ENCODE results near the gene ESYT1.

Gene ESYT1

DNA sequence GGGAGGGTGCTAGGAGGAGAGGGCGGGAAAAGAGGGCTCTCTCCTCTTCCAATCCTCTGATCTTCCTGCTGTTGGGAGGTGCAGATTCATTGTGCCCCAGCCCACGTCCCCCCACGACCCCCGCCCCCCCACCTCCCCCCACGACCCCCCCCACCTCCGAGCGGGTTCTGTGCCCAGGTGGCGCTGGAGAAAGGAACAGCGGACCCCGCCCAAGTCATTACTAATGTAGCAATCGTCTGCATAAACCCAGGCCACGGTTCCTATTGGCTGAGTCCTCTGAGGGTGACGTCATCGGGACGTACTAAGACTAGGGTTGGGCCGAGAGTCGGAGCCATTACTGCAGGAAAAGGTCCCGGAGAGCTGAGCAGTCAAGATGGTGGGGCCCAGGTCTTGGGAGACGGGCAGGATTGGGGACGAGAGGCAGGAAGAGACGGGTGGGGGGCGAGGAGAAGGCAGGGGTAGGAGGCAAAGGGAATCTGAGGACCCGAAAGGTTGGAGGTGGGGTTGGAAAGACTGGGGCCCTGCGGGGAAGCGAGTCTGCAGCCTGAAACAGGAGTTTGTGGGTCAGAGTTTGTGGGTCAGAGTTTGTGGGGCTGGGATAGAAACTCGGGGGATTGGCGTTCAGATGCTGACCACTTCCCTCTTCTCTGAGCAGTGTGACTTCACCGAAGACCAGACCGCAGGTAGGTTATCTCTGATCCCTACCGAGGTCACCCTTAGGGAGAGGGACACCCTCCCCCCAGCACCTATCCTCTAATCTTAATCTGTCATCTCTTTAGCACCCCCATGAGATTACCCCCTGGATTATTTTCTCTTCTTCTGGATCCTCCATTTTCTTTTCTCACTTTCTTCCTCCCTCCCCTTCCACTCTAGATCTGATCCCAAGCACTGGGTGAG lies 30.2 kb downstream of the ESYT1 start, which contains the start of gene MYL6:
TSS of gene MYL6 (plus strand) at position 331 of the 897 bp plus-strand sequence. CDS start at position 374, 43 bp downstream.
- DNase-seq: peak; percentile 99

DNA sequence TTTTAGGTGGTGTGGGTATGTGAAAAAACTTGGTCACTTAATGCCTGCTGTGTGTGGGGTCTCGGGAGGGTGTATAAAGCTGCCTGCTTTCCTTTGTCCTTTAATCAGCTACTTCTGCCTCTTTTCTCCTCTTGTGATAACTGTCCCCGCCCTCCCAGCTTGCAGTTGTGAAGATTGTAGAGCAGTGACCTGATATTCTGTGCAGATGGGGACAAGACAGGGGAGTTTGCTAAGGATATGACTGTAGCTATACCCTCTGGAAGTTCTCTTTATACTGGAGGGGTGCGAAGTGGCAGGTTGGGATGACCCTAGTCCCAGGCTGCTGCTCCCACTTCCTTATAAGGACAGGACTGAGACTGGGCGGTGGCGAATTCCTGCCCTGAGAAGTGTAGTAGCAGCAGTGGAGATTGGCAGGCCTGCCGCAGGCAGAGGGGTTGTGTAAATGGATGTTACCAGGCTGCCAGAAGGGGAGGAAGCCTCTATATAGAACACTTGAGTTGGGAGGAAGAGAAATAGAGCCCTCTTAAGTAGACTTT lies 30.9 kb downstream of the ESYT1 start:
- peak; percentile 90 for DNase-seq

DNA sequence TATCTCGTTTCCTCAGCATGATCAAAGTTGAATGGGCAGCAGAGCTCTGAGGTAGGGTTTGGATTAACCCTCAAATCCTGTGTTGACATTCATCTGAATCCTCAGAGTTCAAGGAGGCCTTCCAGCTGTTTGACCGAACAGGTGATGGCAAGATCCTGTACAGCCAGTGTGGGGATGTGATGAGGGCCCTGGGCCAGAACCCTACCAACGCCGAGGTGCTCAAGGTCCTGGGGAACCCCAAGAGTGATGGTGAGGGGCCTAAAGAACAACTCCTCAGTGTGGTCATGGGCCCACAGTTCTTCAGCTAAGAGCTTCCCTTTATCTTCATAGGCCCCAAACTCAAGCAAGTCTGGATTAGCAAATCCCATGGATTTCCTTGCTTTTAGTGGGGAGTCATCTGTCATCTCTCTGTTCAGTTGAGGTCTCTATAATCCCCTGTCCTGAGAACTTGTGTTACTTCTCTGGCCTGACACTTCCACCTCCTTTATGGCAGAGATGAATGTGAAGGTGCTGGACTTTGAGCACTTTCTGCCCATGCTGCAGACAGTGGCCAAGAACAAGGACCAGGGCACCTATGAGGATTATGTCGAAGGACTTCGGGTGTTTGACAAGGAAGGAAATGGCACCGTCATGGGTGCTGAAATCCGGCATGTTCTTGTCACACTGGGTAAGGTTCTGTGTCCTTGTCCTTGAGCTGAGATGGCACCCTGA lies 31.6 kb downstream of the ESYT1 start:
- DNase-seq: no peak

DNA sequence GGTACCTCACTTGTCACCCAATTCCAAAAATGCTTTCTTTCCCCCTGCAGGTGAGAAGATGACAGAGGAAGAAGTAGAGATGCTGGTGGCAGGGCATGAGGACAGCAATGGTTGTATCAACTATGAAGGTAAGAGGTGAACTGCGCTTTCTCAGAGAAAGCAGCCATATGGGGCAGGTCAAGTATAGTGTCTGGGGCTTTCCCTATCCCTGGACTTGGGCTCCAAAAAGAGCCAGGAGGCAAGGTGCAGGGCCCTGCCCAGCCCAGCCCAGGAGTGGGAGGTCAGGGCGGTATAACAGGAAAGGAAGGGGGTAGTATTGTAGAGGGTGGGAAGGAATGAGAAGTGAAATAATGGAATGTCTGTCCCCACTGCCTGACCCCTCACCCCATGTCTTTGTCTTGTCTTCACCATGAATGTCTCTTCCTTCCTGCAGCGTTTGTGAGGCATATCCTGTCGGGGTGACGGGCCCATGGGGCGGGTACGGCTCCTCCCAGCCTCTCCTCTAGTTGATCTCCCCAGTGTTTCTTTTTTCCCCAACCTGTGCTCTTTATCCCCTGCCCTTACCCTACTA lies 32.2 kb downstream of the ESYT1 start:
- DNase-seq: no peak

DNA sequence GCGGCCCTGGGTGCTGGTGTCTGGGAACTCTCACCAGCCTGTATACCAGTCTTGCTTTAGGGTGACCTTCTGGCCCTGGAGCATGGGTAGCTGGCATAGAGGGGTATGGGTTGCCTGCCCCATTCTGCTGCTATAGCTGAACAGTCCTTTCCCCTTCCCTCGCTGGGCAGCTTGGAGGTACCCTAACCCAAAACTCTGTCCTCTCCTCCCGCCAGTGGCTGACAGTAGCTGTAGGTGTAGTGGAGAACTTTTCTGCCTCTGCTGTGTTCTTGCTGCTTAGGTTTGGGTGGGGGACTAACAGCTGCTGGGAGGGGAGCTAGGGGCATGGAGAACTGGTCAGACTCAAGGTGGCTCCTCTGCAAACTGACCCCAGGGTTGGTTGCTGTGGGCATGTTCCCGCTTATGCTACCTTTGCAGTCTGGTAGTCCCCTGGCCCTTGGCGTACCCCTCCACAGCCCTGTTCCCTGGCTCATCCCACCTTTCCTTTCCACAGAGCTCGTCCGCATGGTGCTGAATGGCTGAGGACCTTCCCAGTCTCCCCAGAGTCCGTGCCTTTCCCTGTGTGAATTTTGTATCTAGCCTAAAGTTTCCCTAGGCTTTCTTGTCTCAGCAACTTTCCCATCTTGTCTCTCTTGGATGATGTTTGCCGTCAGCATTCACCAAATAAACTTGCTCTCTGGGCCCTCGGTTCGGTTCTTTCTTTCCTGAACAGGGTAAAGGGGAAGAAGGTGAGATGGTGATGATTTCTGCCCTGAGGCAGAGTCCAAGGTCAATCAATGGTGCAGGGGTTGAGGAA lies 33.0 kb downstream of the ESYT1 start:
- no peak for DNase-seq

DNA sequence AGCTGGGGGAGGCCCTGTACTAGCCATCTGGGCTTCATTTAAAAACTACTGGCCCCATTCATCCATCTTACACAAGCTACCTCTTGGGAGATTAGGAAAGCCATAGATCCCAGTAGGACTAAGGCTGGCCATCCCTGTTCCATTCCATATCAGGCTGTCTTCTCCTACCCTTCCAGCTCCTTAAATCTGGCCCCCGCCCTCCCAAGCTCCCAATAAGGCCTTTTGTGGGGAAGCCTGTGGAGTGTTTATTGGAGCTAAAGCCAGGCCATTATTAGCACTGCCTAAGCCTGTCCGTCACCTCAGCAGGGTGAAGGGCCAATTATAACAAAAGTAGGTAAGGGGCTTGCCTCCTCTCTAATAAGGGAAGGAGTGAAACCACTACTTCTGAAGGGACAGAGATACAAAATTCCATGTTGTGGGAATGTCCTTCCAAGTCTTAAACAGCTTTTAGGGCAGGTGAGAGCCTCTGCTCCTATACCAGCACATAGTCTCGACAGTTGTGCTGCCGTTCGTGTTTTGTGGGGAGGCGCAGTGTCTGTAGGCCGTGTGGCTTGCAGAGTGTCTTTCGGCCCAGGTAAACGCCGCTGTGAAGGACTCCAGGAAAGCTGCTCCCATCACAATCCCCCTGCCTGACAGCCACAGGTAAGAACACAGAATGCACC lies 33.8 kb downstream of the ESYT1 start:
- DNase-seq: no peak

DNA sequence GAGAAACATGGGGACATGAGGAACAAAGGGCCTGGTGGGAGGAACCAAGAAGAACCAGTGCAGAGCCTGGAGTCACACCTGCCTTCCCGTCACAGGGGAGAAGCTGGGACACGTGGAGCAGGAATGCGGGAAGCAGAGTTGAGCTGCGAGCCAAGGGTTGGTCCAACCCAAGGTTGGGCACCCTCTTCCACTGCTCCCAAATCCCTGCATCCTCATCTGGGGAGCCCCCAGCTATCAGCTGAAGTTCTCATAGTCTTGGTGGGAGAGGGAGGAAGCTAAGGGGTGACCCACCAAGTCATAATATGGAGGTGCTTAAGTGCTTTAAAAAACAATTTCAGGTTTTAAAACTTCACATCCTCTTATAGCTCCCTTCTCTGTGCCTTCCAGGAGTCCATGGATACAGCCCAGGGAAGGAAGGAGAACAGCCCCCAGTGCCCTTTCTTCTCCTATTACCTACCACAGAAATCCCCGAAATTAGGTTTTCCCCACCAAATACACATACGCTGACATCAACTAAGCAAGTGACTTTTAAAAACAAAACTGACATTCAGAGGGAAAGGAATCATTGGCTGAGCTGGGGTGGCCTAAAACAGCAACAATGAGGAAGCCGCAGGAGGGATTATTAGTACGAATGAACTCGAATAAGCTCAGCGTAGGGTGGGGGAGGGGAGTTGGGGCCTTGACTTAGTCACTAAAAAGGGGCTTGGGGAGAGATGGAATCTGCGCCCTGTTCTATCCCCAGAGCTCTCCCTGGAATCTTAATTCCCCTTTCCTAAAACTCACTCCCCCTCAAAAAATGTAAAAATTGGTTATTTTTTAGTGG lies 34.6 kb downstream of the ESYT1 start:
- no peak for DNase-seq

DNA sequence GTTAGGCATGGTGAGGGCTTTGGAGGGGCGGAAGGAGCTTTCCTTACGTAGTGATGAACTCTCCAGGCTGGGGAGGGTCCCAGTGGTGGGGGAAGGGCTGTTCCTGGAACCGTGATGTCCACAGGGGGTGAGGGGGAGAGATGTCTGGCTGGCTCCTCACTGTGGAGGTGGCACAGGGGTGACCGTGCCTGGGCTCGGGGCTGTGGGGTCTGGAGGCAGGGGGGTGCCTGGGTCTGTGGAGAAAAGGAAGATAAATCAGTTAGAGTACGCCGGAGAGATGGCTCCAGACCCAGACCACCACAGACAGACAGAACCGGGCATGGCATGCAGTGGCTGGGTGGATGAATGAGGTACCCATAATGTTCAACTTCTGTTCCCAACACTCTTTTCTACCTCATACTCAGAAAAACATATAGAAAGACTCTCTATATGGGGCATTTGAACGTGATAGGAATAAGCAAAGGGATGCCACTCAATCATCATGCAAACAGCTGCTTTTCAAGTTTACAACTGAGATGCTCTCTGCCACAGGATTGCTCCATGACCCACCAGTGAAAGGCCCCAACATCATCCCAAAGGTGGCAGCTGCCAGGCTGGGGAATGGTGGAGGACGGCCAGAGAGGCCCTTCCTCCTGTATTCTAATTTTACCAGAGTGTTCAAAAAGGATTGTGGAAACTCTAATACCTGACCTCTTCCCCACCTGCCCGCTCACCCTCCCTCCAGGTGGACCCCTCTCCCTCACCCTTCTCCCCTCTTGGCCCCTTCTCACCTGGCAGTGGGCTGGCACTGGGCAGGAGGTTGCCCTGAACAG lies 35.7 kb downstream of the ESYT1 start:
- no peak for DNase-seq

DNA sequence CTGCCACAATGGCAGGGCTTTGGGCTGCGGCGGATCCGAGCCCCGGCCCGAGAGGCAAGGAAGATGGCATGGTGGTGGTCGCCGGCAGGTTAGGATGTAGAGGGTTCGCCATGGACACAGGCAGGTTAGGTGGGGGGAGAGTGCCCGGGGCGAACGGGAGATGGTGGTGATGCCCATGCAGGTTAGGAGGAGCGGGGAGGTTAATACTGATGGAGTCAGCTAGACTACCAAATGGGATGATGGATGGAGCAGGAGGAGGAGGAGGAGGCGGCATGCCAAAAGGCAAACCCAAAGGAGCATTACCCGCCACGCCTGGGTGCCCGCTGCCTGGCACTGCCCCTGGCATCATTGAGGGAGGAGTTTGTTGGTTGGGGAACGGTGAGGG lies 36.3 kb downstream of the ESYT1 start:
- DNase-seq: no peak

DNA sequence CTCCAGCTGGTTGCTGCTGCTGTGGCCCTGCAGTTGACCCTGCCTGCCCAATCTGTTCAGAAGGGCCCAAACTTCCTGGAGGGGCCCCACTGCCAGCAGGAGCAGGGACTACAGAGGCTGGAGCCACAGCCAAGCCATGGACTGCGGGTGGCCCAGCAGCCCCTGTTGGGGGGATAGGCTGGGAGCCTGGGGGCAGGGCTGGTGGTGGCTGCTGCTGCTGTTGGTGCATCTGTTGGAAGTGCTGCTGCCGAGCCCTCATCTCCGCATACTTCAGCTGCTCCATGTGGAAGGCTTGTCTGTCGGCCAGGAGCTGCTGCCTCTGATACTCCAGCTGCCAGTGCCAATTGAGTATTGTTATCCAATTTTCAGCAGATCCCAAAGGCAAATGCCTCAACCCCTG lies 37.3 kb downstream of the ESYT1 start:
- no peak for DNase-seq

DNA sequence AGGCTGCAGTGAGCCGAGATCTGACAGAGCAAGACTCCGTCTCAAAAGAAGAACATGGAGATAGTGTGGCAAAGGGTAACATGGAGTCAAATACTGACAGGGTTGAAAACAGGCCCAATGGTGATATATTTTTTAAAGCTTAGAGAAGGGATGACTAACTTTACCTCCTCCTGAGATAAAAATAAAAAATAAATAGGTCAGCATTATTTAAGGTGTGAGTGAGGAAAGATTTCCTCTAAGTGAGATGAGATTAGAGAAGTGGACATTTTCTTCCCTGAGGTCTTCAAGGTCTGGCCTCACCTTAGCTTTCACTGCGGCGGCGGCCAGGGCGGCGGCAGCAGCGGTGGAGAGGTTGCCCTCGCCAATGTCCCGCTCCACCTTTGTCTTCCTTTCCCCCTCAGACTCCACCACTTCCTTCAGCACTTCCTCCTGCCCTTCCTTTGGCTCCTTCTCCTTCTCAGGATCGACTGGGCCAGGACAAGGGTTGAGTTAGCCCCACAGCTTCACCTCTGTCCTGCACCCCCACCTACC lies 41.2 kb downstream of the ESYT1 start:
- DNase-seq: no peak

DNA sequence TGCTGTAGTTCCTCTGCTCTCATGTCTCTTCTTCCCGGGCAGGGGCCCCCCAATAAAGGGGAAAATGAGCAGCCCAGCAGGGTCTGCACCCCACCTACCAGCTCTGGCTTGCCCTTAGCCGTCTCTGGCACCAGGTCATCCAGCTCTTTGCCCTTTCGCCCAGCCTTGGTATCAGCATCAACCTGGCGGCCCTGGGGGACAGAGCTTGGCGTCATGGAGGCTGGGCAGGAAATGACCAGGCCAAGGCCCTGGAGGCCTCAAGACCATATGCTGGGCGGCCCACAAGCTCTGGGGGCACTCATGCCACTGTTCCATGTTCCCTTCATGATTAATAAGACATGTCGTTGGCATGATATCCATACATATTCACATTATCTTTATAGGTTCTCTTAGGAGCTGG lies 44.8 kb downstream of the ESYT1 start:
- DNase-seq: no peak

DNA sequence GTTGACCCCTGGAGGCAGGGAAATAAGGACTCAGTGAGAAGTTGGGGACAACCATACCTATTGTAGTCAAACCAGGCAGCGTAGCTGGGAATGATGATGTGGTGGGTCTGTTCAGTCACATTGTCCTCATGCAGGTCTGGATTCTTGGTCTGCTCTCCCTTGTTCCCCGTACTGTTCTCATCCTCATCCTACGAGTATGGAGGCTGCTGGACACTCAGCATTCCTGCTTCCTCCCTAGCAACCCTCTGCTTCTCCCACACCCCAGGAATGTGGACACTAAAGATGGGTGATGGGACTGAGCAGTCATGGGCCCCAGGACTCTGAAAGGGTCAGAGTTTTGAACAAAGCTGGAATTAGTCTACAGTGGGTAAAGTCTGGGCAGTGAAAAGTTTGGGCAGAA lies 50.3 kb downstream of the ESYT1 start:
- no peak for DNase-seq

DNA sequence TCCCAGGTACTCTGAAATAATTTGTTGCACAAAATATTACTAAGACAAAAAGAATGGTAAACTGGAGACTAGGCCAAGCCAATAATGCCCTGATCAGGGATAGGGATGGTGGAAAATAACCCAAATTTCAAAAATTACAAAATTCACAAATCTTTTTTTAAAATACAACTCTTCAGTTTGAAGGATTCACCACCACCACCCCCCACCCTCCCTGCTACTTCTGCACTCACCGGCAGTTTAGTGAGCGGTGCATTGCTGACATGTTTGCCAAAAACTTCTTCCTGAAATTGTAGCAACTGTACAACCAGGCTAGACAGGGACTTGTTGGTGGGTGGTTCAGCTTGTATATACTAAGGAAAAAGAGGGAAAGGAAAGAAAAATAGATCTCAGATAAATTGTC lies 58.9 kb downstream of the ESYT1 start:
- DNase-seq: no peak

DNA sequence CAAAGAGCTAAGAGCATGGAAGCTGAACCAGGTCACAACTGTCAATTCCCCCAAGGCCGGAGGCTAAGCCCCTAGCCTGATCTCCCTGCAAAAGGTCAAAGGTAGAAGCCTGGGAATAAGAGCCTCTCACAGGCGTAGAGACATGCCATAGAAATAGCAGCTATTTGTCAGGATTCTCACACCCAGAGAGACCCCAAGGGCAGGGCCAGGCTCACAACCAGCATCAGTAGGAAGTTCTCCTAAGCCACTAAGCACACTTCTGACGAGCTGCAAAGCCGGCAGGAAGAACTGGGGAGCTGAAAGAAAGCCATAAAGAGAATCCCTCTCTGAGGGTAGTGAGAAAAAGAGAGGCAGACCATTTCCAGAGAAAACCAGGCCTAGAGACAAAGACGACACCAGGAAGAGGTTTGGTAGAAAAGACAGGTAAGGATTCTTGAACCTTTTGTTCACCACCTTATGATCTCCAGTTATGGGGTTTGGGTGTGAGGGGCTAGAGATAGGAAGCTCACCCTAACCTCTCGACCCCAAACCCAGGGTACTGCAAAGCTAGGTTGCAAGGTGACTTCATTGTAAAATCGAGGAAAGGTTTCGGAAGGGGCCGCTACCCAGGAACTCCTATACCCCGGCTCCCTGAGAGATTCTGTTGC lies 60.2 kb downstream of the ESYT1 start:
- DNase-seq: peak; percentile 69

DNA sequence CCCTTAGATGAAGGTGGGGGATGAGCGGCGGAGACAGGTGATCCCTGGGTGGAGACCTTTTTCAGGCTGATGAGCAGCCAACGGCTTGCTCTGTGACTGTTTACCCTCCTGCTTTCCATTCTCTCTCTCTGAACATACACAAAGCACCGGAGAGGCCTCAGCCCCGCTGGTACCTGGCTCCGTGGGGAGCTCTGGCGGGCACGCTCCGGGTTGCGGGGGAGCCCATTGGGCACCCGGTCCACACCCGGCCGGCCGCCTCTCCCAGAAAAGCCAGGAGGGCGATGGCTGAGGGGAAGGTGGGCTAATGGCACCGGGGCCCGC lies 60.7 kb downstream of the ESYT1 start:
- no peak for DNase-seq

DNA sequence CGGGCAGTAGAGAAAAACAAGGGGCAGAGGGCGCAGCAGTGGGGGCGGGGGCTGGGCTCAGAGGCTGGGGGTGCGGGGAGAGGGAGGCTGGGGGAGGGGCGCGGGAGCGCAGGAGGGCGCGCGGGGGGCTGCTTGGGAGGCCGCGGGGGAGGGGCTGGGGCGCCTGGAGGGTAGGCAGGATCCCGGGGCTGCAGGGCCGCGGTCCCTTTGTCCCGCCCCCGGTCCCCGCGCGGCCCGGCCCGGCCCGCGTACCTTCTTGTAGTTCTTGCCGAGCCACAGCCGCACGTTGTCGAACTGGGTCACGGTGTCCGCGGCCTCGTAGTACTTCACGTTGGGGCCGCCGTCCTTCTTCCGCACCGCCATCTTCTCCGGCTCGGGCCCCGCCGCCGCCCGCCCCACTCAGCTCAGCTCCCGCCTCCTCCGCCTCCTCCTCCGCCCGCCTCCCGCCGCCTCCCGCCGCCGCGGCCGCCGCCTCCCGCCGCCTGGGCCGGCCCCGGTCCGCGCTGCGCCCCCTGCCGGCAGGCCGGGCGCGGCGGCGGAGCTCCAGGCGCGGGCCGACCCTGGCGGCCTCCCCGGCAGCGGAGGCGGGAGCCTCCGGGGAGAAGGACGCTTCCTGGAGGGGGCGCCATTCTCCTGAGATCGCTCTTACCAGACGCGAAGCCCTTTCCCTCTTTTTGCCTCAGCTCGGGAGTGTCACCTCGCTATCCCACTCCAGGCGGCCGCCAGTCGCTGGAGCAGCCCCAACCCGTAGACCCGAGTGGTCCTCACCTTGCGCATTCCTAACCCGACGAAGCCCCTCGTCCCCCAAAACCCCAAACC lies 61.2 kb downstream of the ESYT1 start, which contains the start of gene SMARCC2:
TSS of gene SMARCC2 (minus strand) at position 385 of the 819 bp plus-strand sequence. CDS start at position 363, 22 bp downstream.
- peak; percentile 98 for DNase-seq

DNA sequence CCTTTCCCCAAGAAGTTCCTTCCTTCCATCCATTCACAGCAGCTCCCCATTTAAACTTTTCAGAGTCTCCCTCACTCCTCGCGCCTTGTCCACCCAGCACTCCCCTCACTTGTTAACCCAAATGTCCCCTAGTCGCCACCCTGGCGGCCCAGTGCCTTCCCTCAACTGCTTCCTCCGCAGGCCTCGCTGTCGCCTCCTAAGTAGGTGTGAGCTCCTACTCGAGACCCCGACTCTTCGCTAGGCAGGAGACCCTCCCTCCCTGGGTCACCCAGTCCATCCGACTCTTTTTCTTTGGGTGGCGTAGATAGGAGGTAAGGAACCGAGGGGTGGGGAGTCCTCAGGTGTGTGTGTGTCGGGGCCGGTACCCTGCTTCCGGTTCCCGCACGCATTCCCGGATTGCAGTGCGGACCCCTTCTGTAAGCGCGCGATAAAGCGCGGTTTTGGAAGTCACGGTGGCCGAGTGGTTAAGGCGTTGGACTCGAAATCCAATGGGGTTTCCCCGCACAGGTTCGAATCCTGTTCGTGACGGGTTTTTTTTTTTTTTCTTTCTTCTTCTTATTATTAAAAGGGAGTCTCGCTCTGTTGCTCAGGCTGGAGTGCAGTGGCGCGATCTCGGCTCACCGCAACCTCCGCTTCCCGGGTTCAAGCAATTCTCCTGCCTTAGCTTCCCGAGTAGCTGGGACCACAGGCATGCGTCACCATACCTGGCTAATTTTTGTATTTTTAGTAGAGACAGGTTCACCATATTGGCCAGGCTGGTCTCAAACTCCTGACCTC lies 62.0 kb downstream of the ESYT1 start:
- peak; percentile 96 for DNase-seq
